Measurements from ENCODE around the gene KRTAP21-1.
"Not testable (repeated sequence)": the region's sequence is repeated elsewhere in the genome, so short reads cannot be mapped to it uniquely, and the experiment has no call there.

The KRTAP21-1 gene

GRCh38 chr21:30755328-30755727 is at the start of gene KRTAP21-1:
KRTAP21-1 (minus strand) TSS chr21:30755428; CDS start chr21:30755378, 50 bp downstream.
- not testable (repeated sequence) for DNase-seq

DNA sequence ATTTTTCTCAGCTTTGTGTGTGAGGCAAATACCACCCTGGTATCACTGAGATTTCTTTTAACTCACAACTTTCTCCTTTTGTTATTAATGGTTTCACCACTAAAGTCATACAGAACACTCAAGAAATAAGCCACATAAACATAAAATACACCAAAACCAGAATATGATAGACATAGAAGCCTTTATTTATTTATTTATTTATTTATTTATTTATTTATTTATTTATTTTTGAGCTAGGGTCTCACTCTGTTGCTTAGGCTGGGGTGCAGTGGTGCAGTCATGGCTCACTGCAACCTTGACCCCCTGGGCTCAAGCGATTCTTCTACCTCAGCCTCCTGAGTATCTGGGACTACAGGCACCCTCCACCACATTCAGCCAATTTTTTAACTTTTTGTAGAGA is 45.4 kb upstream of the KRTAP21-1 start:
- DNase-seq, result no peak

- no peak for DNase-seq
Measured at GRCh38 chr21:30793581-30794314, 38.5 kb upstream of the KRTAP21-1 start.

- no peak for DNase-seq
Measured at GRCh38 chr21:30779249-30779648, 24.0 kb upstream of the KRTAP21-1 start.

GRCh38 chr21:30769724-30770431 is 14.7 kb upstream of the KRTAP21-1 start:
- no peak for DNase-seq

DNA sequence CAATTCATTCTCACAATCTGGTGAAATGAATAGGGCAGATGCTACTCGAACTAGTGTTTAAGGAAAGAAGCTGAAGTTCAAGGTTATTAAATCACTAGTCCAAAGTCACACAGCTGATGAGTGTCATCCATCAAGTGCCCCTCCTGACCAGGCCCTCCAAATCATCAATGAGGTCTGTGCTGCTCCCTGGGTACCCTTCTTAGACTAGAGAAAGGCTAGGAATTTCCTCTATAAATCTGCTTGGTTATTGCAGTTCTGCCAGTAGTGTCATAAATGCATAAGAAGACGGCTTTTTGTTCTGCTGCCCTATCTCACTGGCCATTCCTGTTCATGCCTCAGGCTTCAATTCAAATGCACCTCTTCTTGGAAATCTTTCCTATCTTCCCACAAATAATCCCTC is 5.5 kb upstream of the KRTAP21-1 start:
- DNase-seq, result no peak

- DNase-seq, result no peak
Measured at GRCh38 chr21:30758306-30758705, 3.1 kb upstream of the KRTAP21-1 start.

- no peak for DNase-seq
Measured at GRCh38 chr21:30747159-30747558, 8.1 kb downstream of the KRTAP21-1 start, which contains the start of gene KRTAP21-2. KRTAP21-2 (minus strand) TSS chr21:30747259; CDS start chr21:30747202, 57 bp downstream.

DNA sequence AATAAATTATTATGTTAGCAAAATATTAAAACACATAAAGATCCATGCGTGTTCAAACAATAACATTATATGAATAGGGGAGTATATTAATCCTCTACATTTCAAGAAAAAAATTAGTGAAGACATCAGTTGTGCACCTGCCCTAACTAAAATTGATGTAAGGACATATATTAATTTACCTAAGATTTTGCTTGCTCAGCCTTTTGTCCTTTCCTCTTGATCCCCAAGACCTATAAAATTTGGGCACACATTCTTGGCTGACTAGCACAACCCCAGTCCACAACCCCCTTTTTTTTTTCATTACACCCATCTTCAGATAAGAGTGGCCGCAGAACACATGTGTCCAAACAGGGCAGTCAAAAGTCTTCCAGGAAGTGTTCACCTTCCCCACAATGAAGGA is 14.8 kb downstream of the KRTAP21-1 start:
- no peak for DNase-seq

DNA sequence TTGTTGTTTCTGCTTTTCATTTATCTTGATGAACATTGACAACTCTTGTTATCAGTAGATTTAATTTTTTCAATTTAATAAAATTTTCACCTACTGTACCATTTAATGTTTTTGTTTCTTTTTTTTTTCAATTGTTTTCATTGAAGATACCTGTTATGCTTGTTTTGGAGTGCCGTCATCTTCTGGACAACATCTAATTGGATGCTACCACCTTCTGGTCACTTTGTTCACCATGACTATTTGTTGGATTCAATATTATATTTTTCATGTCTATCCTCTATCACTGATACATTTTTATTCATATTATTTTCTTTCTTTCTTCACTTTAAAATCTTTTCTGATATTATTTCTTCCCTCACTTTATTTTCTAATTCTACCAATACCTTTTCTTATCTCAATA is 22.2 kb downstream of the KRTAP21-1 start:
- no peak for DNase-seq

DNA sequence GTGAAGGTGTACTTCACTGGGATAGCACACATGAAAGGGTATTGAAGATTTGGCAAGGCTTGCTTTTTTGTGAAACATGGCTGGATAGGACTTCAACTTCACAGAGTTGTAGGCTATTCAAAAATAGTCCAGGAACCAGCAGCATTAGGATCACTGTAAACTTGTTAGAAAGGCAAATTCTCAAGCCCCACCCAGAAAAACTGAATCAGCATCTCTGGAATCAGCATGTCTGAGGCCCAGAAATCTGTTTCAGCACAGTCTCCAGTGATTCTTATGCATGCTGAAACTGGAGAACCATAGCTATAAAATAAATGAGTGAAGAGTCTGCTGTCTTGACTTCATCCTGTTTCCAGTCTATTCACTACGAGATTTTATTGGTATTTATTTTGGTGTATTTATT is 28.5 kb downstream of the KRTAP21-1 start:
- no peak for DNase-seq

- DNase-seq, result no peak
Measured at GRCh38 chr21:30719401-30719800, 35.8 kb downstream of the KRTAP21-1 start.

DNA sequence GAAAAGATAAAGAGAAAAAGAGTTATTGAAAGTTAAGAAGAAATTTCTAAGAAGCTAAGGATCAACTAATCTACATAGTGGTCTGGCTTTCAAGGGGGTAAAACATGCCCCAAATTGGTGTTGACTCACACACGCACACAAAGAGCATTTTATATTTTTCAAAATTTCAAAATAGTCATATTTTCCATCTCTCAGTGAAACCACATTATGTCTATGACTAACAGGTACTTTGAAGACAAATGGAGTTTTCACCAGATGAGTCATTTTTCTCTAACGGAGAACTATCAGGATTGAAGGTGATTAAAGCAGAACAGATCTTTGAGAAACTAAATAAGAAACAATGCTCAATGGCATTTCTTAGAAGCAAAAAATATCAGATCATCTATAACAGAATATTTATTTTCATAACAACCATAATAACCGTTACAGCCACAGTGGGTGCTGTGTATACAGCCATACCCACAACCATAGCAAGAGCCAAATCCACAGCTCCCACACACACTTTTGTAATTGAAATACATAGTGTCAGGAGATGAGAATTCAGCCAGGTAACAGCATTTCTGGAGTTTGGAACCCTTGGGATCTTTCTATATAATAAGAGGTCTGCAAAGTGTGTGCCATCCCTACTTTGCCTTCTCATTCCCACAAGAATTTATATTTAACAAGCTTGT is 36.9 kb downstream of the KRTAP21-1 start, which contains the start of gene KRTAP21-3:
Gene KRTAP21-3 (minus strand): TSS at position 539 of the 671 bp plus-strand sequence. CDS start 18 bp downstream, at position 521.
- no peak for DNase-seq

DNA sequence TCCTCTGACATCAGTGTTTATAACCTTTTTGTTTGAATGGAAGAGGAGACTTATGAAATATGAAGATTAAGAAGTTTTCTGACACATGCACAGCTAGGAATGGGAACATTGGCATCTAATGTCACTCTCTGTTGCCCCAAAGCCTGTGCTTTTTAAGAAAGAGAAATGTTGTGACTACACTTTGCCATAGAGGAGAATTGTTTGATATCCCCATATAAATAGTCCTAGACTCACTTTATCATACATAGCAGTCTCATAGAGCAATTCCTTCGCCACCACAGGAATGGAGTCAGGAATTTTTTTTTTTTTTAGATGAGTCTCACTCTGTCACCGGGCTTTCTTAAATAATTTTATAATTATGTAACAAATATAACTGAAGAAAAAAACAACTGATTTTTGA is 38.1 kb downstream of the KRTAP21-1 start:
- no peak for DNase-seq

GRCh38 chr21:30714946-30715345 is 40.3 kb downstream of the KRTAP21-1 start:
- no peak for DNase-seq

- DNase-seq, result no peak
Measured at GRCh38 chr21:30714456-30714855, 40.8 kb downstream of the KRTAP21-1 start.

- no peak for DNase-seq
Measured at GRCh38 chr21:30713766-30714165, 41.5 kb downstream of the KRTAP21-1 start.

DNA sequence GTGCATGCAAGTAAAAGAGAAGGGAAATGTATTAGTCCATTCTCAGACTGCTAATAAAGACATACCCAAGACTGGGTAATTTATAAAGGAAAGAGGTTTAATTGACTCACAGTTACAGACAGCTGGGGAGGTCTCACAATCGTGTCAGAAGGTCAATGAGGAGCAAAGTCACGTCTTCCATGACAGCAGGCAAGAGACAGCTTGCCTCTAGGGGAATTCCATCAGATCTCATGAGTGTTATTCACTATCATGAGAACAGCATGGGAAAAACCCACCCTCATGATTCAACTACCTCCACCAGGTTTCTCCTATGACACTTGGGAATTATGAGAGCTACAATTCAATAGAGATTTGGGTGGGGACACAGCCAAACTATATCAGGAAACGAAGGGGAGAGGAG is 44.7 kb downstream of the KRTAP21-1 start:
- DNase-seq, result no peak

DNA sequence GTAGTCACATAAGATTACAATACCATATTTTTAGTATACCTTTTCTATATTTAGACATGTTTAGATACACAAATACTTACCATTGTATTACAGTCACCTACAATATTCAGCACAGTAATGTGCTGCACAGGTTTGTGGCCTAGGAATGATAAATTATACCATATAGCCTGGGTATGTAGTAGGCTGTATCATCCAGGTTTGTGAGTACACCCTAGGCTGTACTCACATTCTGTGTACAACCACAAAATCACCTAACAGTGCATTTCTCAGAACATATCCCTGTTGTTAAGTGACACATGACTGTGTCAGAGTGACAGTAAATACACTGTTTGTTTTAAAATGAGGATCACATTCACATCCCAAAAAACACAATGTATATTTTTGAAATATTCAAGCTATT is 47.8 kb downstream of the KRTAP21-1 start:
- no peak for DNase-seq
